Body of pancreas (tissue), 4 donors: Measurements from ENCODE around the gene DIAPH3.

Source experiments
- POLR2A ChIP-seq, 3 donors: fragments of 450-650 bp; IDR thresholded peaks; one replicate each; pipeline ENCODE4 v1.6.1; 2016; ENCODE audit warnings: antibody characterized with exemption in 3 of 3, mild to moderate bottlenecking in 2 of 3
- TF ChIP-seq, protein P1 (sequence below), 7 experiments: fragments of 450-650 bp in 4 of 7; fragments of 200-600 bp in 3 of 7; sonication (generic) in 3 of 7; IDR thresholded peaks; one replicate each; pipeline ENCODE4 v1.5.1; 2016 to 2019; ENCODE audit warnings: antibody characterized with exemption in 7 of 7

DNA sequence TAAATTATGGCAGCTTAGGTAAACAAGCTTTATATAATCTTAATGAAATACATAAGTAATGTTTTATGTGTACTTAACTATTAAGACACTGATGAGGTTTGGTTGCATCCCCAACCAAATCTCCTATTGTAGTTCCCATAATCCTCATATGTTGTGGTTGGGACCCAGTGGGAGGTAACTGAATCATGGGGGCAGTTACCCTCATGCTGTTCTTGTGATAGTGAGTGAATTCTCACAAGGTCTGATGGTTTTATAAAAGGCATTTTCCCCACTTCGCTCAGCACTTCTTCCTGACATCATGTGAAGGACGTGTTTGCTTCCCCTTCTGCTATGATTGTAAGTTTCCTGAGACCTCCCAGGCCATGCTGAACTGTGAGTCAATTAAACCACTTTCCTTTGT, 212.7 kb downstream of the DIAPH3 start:
- TF ChIP-seq, protein P1, sequence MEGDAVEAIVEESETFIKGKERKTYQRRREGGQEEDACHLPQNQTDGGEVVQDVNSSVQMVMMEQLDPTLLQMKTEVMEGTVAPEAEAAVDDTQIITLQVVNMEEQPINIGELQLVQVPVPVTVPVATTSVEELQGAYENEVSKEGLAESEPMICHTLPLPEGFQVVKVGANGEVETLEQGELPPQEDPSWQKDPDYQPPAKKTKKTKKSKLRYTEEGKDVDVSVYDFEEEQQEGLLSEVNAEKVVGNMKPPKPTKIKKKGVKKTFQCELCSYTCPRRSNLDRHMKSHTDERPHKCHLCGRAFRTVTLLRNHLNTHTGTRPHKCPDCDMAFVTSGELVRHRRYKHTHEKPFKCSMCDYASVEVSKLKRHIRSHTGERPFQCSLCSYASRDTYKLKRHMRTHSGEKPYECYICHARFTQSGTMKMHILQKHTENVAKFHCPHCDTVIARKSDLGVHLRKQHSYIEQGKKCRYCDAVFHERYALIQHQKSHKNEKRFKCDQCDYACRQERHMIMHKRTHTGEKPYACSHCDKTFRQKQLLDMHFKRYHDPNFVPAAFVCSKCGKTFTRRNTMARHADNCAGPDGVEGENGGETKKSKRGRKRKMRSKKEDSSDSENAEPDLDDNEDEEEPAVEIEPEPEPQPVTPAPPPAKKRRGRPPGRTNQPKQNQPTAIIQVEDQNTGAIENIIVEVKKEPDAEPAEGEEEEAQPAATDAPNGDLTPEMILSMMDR (IDR thresholded peaks at IDR 0.05): no peak
- no peak for TF ChIP-seq POLR2A (IDR thresholded peaks at IDR 0.05)
